K562 (cell line): ENCODE results near the gene RASAL1.

Experiments used
- CREB5 ChIP-seq: fragments of 250-450 bp; sonication (Bioruptor Pico); IDR thresholded peaks from 2 replicates; pipeline ENCODE4 v1.5.0; 2020; ENCODE audit warnings: mild to moderate bottlenecking
- E2F4 ChIP-seq: sonication (generic); formaldehyde crosslinking; IDR thresholded peaks from 2 replicates; pipeline ENCODE4 v1.8.0; 2022; ENCODE audit warnings: mild to moderate bottlenecking, low read depth, missing genetic modification reagents
- ELF1 ChIP-seq: fragments of 200-800 bp; sonication (Bioruptor generic); IDR thresholded peaks from 2 replicates; pipeline ENCODE4 v1.6.1; 2016; ENCODE audit warnings: missing genetic modification characterization, missing compliant biosample characterization
- FOSL1 ChIP-seq: fragments of 200-800 bp; sonication (Bioruptor generic); conservative IDR thresholded peaks from 2 replicates; pipeline ENCODE4 v1.6.1; 2016; ENCODE audit warnings: missing genetic modification characterization, missing compliant biosample characterization
- HDAC2 ChIP-seq: fragments of 450-650 bp; IDR thresholded peaks from 2 replicates; pipeline ENCODE4 v1.6.1; 2016; ENCODE audit warnings: mild to moderate bottlenecking
- MTA1 ChIP-seq: fragments of 450-650 bp; IDR thresholded peaks from 2 replicates; pipeline ENCODE4 v1.6.1; 2017; ENCODE audit warnings: borderline replicate concordance
- MXI1 ChIP-seq: IDR thresholded peaks from 2 replicates; pipeline ENCODE4 v1.6.1; 2011; ENCODE audit warnings: low read depth, mild to moderate bottlenecking, improper control_type of control experiment, low read length
- SIX5 ChIP-seq, 2 experiments: IDR thresholded peaks; 2 replicates each; pipeline ENCODE4 v1.6.1; 2011; ENCODE audit warnings: low read length in 2 of 2, borderline replicate concordance in 1 of 2, low read depth in 1 of 2, mild to moderate bottlenecking in 1 of 2, moderate library complexity in 1 of 2; ENCODE audit not compliant: insufficient read depth in 1 of 2
- TSC22D4 ChIP-seq: fragments of 450-650 bp; IDR thresholded peaks from 2 replicates; pipeline ENCODE4 v1.6.1; 2016; ENCODE audit warnings: missing genetic modification characterization, missing biosample characterization, control low read depth
- ZNF431 ChIP-seq: sonication (generic); formaldehyde crosslinking; IDR thresholded peaks from 2 replicates; pipeline ENCODE4 v1.8.0; 2022; ENCODE audit warnings: mild to moderate bottlenecking, missing genetic modification reagents
- ZNF644 ChIP-seq: fragments of 200-800 bp; sonication (Bioruptor generic); IDR thresholded peaks from 2 replicates; pipeline ENCODE4 v1.6.1; 2016; ENCODE audit warnings: low read depth, missing genetic modification characterization, missing compliant biosample characterization

DNA sequence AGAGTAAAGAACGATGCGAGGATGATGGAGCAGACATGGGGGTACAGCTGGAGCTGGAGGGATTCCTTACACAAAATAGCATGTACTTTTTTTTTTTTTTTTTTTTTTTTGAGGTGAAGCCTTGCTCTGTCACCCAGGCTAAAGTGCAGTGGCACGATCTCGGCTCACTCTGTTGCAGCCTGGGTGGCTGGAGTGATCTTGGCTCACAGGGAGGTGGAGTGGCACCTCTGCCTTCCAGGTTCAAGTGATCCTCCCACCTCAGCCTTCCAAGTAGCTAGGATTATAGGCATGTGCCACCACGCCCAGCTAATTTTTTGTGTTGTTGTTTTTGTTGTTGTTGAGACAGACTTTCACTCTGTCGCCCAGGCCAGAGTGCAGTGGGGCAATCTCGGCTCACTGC lies 5.1 kb upstream of the RASAL1 start:
- TF ChIP-seq TSC22D4 (no peak), HDAC2 (no peak), CREB5 (CRISPR knock-in tag) (no peak), MTA1 (no peak), ZNF644 (tag) (no peak), SIX5 (IDR thresholded peaks at IDR 0.05; ENCODE audit: borderline replicate concordance in 1 of 2, insufficient read depth in 1 of 2, low read depth in 1 of 2, low read length in 2 of 2) (no peak), MXI1 (no peak), FOSL1 (tag) (no peak), ELF1 (tag) (no peak), E2F4 (CRISPR knock-in tag) (no peak), ZNF431 (no peak)
